K562 (cell line): Measurements from ENCODE around the gene GGTLC2. TPM values are rescaled to one million over a fixed set of nuclear protein-coding genes. Genes with fewer than 3 reads are reported as not detected.

Experiments
- ATAC-seq: fragments of 200-7000 bp; cut with Tn5 transposase; 3 replicates; pipeline ENCODE4 v1.9.1; 2020; ENCODE audit warnings: moderate library complexity
- BruUV-seq: library from RNA; stranded (reverse); fragments of 400-500 nt; replicated peaks from 2 replicates; lab custom pipeline; 2021; lab: Mats Ljungman, UMichigan
- CTCF ChIA-PET: fragments of 300-600 bp; formaldehyde crosslinking; extraction: SDS; loops from one replicate; lab custom pipeline; 2021; ENCODE audit warnings: low intra/inter-chr PET ratio; lab: Yijun Ruan, JAX
- POLR2A ChIA-PET: fragments of 300-600, 350-650 bp; sonication (Branson Sonifier 250); formaldehyde crosslinking; extraction: SDS; loops from one replicate; lab custom pipeline; 2021; ENCODE audit warnings: antibody characterized with exemption, inconsistent platforms; lab: Yijun Ruan, JAX
- DNase-seq, 4 experiments: peaks; one replicate each; pipeline versions ENCODE4 v3.0.0 to v3.0.0-alpha.2; 2011 to 2018; ENCODE audit warnings: low spot score in 3 of 4, mixed read lengths in 3 of 4; ENCODE audit errors: extremely low read depth in 1 of 4
- FAIRE-seq: peaks from 2 replicates; lab custom pipeline; 2011; peaks lifted over from hg19 to GRCh38; lab: Jason Lieb, UNC
- H2AFZ ChIP-seq: 2 replicates; pipeline ENCODE4 v1.6.0; 2011; ENCODE audit warnings: low read depth, low read length, control low read depth, inconsistent platforms
- H3K27ac ChIP-seq: fragments of 200-600 bp; 3 replicates; pipeline ENCODE4 v1.8.0; 2011; ENCODE audit warnings: low read depth, mild to moderate bottlenecking, control low read depth, inconsistent platforms, low read length, moderate library complexity, mixed read lengths; ENCODE audit errors: extremely low read depth
- H3K27me3 ChIP-seq, 2 experiments: fragments of 300-600 bp in 1 of 2; 2 replicates in 1 of 2; 3 replicates in 1 of 2; pipeline versions ENCODE4 v1.6.0 to v1.8.0; 2011; ENCODE audit warnings: inconsistent platforms in 2 of 2, low read length in 2 of 2, mild to moderate bottlenecking in 1 of 2, mixed read lengths in 1 of 2, moderate library complexity in 1 of 2; ENCODE audit not compliant: control insufficient read depth in 2 of 2, insufficient read depth in 2 of 2
- H3K36me3 ChIP-seq: fragments of 300-600 bp; 3 replicates; pipeline ENCODE4 v1.8.0; 2011; ENCODE audit warnings: mild to moderate bottlenecking, low read length, inconsistent platforms; ENCODE audit not compliant: control insufficient read depth, insufficient read depth
- H3K4me1 ChIP-seq, 2 experiments: fragments of 200-600 bp in 1 of 2; replicated peaks in 1 of 2; 2 replicates in 1 of 2; 3 replicates in 1 of 2; pipeline versions ENCODE4 v1.5.1 to v1.8.0; 2011; ENCODE audit warnings: inconsistent platforms in 2 of 2, low read length in 2 of 2, mild to moderate bottlenecking in 1 of 2, mixed read lengths in 1 of 2, moderate library complexity in 1 of 2; ENCODE audit not compliant: control insufficient read depth in 2 of 2, insufficient read depth in 2 of 2
- H3K4me2 ChIP-seq: 2 replicates; pipeline ENCODE4 v1.6.1; 2011; ENCODE audit warnings: low read length, control low read depth, inconsistent platforms, mixed read lengths; ENCODE audit not compliant: insufficient read depth
- H3K4me3 ChIP-seq: fragments of 200-600 bp; sonication (generic), shearing (Covaris generic); 2 replicates; pipeline ENCODE4 v1.5.1; 2016; ENCODE audit warnings: control low read depth, inconsistent platforms
- H3K79me2 ChIP-seq: fragments of 200-600 bp; 3 replicates; pipeline ENCODE4 v1.8.0; 2011; ENCODE audit warnings: low read length, inconsistent platforms; ENCODE audit not compliant: control insufficient read depth, insufficient read depth
- H3K9ac ChIP-seq, 2 experiments: 2 replicates each; pipeline versions ENCODE4 v1.6.0 to v1.6.1; 2011; ENCODE audit warnings: low read depth in 2 of 2, low read length in 2 of 2, control low read depth in 1 of 2, inconsistent platforms in 1 of 2, mild to moderate bottlenecking in 1 of 2, mixed read lengths in 1 of 2; ENCODE audit not compliant: insufficient read depth in 1 of 2
- H3K9me1 ChIP-seq: one replicate; pipeline ENCODE4 v1.6.0; 2011; ENCODE audit warnings: inconsistent platforms, mild to moderate bottlenecking, low read length, moderate library complexity; ENCODE audit not compliant: control insufficient read depth, insufficient read depth
- H3K9me3 ChIP-seq: replicated peaks from 2 replicates; pipeline ENCODE4 v1.5.1; 2011; ENCODE audit warnings: low read depth, low read length, inconsistent platforms; ENCODE audit not compliant: control insufficient read depth, insufficient read depth
- H4K20me1 ChIP-seq: replicated peaks from 2 replicates; pipeline ENCODE4 v1.6.1; 2011; ENCODE audit warnings: low read length, inconsistent platforms, mixed read lengths; ENCODE audit not compliant: control insufficient read depth, insufficient read depth
- ZNF184 ChIP-seq: sonication (generic); formaldehyde crosslinking; IDR thresholded peaks from 2 replicates; pipeline ENCODE4 v1.5.0; 2020; ENCODE audit warnings: missing genetic modification reagents
- WGBS: fragments of 100-300 bp; shearing (Covaris generic); methylation state at CpG from one replicate; pipeline ENCODE4 v1.1.6; 2016; ENCODE audit warnings: low coverage, mixed read lengths; ENCODE audit not compliant: insufficient coverage; ENCODE audit errors: missing lambda C conversion rate; 5-methylcytosine and 5-hydroxymethylcytosine counted together
- in situ Hi-C: fragments of 300-500 bp; cut with MboI; formaldehyde crosslinking; loops from 4 replicates; pipeline ENCODE4 v1.15.0; 2018; ENCODE audit warnings: inconsistent platforms, mixed read lengths
- intact Hi-C: fragments of 100-400 bp; cut with micrococcal nuclease; formaldehyde crosslinking; loops from 2 replicates; pipeline ENCODE4 v1.14.2; 2022
- polyA plus RNA-seq, 8 experiments: library from polyadenylated mRNA; depleted of rRNA in 4 of 8; stranded (reverse) in 5 of 8; unstranded in 3 of 8; fragments of >200 nt; fragmentation: Nextera tagmentation in 2 of 8; fragmentation: Illumina TruSeq in 1 of 8; extraction: Ambion mirVana in 2 of 8; extraction: Trizol in 1 of 8; gene quantifications; 2 replicates each; pipeline versions ENCODE4 v1.2.1 to v1.2.3, GENCODE V29; 2011 to 2014; ENCODE audit warnings: inconsistent platforms in 1 of 8, missing spikeins in 1 of 8
- total RNA-seq, 7 experiments: library from RNA; depleted of rRNA in 6 of 7; stranded (reverse); fragments of >200 nt in 6 of 7; fragmentation: Illumina TruSeq in 2 of 7; extraction: Trizol in 2 of 7; gene quantifications; 2 replicates each; pipeline versions ENCODE4 v1.2.1 to v1.2.3, GENCODE V29; 2011 to 2021; ENCODE audit warnings: low replicate concordance in 1 of 7
- TF ChIP-seq, protein P1 (sequence below), 2 experiments: IDR thresholded peaks; 2 replicates each; pipeline ENCODE4 v1.6.1; 2012; ENCODE audit warnings: improper control_type of control experiment in 2 of 2, low read depth in 2 of 2, low read length in 2 of 2, borderline replicate concordance in 1 of 2
- TF ChIP-seq, protein P2 (sequence below): fragments of 450-650 bp; formaldehyde crosslinking; IDR thresholded peaks from 2 replicates; pipeline ENCODE4 v1.4.0; 2022; ENCODE audit warnings: missing genetic modification characterization
- TF ChIP-seq, protein P3 (sequence below): sonication (generic); formaldehyde crosslinking; IDR thresholded peaks from 2 replicates; pipeline ENCODE4 v1.8.1; 2023; ENCODE audit warnings: mild to moderate bottlenecking, missing genetic modification reagents
- TF ChIP-seq, protein P4 (sequence below), 2 experiments: fragments of 200-800 bp in 1 of 2; sonication (Bioruptor generic) in 1 of 2; sonication (generic) in 1 of 2; formaldehyde crosslinking in 1 of 2; IDR thresholded peaks in 1 of 2; conservative IDR thresholded peaks in 1 of 2; 2 replicates each; pipeline versions ENCODE4 v1.5.0 to v1.6.1; 2016 to 2020; ENCODE audit warnings: missing compliant biosample characterization in 1 of 2, missing genetic modification characterization in 1 of 2, missing genetic modification reagents in 1 of 2

GGTLC2 gene
- total and polyA plus RNA-seq, 9 of the 15 experiments (the other 6 are each of a cell fraction or from before 2014, with no cell fraction given): not detected

DNA sequence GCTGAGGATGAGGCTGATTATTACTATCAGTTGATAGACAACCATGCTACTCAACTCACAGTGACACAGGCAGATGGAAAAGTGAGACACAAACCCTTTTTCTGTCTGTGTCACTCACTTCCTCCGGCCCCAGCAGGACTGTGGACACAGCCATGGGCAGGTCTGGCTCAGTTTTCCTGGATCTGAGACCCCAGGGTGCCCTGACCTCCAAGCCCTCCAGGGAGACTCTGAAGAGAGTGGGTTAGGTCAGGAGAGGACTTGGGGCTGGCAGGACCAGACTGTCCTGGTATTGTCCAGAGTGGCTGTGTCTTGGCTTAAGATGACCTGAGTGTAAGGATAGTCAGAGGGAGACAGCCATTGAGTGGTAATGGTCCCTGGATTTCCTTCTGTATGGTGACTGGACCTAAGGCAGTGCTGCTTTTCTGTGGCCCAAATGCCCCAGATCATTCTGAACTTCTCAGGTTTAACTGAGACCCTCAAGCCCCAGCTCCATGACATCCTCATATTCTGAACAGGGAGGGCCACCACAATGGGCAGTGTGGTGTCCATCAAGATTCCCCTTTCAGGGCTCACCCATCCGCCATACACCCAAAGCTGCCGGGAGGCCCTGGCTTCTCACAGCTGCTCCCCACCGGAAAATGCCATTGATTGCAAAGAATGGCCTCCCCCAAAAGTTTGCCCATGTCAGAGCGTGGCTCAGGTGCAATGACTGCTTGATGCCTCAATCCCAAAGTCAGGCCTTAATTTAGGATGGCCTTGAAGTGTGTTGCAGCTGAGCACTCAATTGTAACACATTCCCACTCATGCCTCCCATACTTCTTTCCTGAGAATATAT is 49.2 kb upstream of the GGTLC2 start:
- Histone ChIP-seq H3K27ac (no peak overlapping the region), H4K20me1 (peaks cover 17% of the 10 kb centered on the region), H3K79me2 (no peaks in the 10 kb centered on the region), H3K9me3 (no peaks in the 10 kb centered on the region), H3K9me1 (peaks cover 8% of the 10 kb centered on the region), H3K4me2 (no peak overlapping the region), H3K36me3 (no peaks in the 10 kb centered on the region), H3K9ac (no peak overlapping the region), H3K4me3 (no peak overlapping the region), H2AFZ (no peak overlapping the region), H3K27me3 (peaks cover 38 to 55% of the 10 kb centered on the region in 2 experiments; a peak in 4 of 5 replicates), H3K4me1 (no peaks in the 10 kb centered on the region)
- TF ChIP-seq, protein P1, sequence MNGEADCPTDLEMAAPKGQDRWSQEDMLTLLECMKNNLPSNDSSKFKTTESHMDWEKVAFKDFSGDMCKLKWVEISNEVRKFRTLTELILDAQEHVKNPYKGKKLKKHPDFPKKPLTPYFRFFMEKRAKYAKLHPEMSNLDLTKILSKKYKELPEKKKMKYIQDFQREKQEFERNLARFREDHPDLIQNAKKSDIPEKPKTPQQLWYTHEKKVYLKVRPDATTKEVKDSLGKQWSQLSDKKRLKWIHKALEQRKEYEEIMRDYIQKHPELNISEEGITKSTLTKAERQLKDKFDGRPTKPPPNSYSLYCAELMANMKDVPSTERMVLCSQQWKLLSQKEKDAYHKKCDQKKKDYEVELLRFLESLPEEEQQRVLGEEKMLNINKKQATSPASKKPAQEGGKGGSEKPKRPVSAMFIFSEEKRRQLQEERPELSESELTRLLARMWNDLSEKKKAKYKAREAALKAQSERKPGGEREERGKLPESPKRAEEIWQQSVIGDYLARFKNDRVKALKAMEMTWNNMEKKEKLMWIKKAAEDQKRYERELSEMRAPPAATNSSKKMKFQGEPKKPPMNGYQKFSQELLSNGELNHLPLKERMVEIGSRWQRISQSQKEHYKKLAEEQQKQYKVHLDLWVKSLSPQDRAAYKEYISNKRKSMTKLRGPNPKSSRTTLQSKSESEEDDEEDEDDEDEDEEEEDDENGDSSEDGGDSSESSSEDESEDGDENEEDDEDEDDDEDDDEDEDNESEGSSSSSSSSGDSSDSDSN (IDR thresholded peaks at IDR 0.05; ENCODE audit: borderline replicate concordance in 1 of 2, low read depth in 2 of 2, low read length in 2 of 2): 0 out of 4 replicates have a peak, but pooled peaks of 1 of the 2 experiments have one; percentile 33
- TF ChIP-seq, protein P2, sequence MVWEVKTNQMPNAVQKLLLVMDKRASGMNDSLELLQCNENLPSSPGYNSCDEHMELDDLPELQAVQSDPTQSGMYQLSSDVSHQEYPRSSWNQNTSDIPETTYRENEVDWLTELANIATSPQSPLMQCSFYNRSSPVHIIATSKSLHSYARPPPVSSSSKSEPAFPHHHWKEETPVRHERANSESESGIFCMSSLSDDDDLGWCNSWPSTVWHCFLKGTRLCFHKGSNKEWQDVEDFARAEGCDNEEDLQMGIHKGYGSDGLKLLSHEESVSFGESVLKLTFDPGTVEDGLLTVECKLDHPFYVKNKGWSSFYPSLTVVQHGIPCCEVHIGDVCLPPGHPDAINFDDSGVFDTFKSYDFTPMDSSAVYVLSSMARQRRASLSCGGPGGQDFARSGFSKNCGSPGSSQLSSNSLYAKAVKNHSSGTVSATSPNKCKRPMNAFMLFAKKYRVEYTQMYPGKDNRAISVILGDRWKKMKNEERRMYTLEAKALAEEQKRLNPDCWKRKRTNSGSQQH: no peak
- TF ChIP-seq, protein P3, sequence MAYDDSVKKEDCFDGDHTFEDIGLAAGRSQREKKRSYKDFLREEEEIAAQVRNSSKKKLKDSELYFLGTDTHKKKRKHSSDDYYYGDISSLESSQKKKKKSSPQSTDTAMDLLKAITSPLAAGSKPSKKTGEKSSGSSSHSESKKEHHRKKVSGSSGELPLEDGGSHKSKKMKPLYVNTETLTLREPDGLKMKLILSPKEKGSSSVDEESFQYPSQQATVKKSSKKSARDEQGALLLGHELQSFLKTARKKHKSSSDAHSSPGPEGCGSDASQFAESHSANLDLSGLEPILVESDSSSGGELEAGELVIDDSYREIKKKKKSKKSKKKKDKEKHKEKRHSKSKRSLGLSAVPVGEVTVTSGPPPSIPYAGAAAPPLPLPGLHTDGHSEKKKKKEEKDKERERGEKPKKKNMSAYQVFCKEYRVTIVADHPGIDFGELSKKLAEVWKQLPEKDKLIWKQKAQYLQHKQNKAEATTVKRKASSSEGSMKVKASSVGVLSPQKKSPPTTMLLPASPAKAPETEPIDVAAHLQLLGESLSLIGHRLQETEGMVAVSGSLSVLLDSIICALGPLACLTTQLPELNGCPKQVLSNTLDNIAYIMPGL (CRISPR knock-in tag): peak; percentile 7; the same call in 1 of the 2 replicates
- TF ChIP-seq, protein P4, sequence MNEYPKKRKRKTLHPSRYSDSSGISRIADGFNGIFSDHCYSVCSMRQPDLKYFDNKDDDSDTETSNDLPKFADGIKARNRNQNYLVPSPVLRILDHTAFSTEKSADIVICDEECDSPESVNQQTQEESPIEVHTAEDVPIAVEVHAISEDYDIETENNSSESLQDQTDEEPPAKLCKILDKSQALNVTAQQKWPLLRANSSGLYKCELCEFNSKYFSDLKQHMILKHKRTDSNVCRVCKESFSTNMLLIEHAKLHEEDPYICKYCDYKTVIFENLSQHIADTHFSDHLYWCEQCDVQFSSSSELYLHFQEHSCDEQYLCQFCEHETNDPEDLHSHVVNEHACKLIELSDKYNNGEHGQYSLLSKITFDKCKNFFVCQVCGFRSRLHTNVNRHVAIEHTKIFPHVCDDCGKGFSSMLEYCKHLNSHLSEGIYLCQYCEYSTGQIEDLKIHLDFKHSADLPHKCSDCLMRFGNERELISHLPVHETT (CRISPR knock-in tag; conservative IDR thresholded peaks at IDR 0.05 in 1 of 2, IDR thresholded peaks at IDR 0.05 in 1 of 2): peak in 1 of 2 experiments; percentile 92; a peak in 1 of 4 replicates
- TF ChIP-seq ZNF184 (CRISPR knock-in tag): 0 out of 2 replicates have a peak, but pooled peaks have one; percentile 61
- intact Hi-C loops: loop anchor here (2.0 kb wide), 2 partner anchors 126 to 362 kb away; no protein-coding TSS in a partner anchor
- FAIRE-seq: no peak
- CTCF ChIA-PET: interaction anchor here (0.7 to 5.1 kb wide), 15 partner anchors 10 to 364 kb away, joined by 3 to 60 read pairs (median 7); partner anchors contain the start of gene PRAME
- peak; percentile 3 for ATAC-seq
- BruUV-seq: no TSS peak
- POLR2A ChIA-PET: interaction anchor here (0.6 to 1.8 kb wide), 4 partner anchors 10 to 133 kb away, joined by 3 to 9 read pairs (median 3); no protein-coding TSS in a partner anchor
- DNase-seq: no peak
- in situ Hi-C loops: loop anchor here (10.0 kb wide), 1 partner anchor 1470 kb away; no protein-coding TSS in a partner anchor
- 1% methylated on average over 5 of the region's 5 CpGs for WGBS
